Fibroblast of lung (primary cell): ENCODE results near the gene MKLN1. TPM values are rescaled to one million over a fixed set of nuclear protein-coding genes. Genes with fewer than 3 reads are reported as not detected.

ENCODE experiments used
- DNase-seq, 2 donors: peaks; one replicate each; pipeline versions ENCODE4 v3.0.0 to v3.0.0-alpha.2; 2010; ENCODE audit warnings: low read depth in 2 of 2
- H2AFZ ChIP-seq: 2 replicates; pipeline ENCODE4 v1.5.1; 2012; ENCODE audit warnings: low read length, control low read depth, inconsistent platforms
- H3K27ac ChIP-seq: 2 replicates; pipeline ENCODE4 v1.5.1; 2011; ENCODE audit warnings: low read length, control low read depth; ENCODE audit not compliant: insufficient read depth
- H3K27me3 ChIP-seq: 2 replicates; pipeline ENCODE4 v1.5.1; 2011; ENCODE audit warnings: mild to moderate bottlenecking, low read length; ENCODE audit not compliant: control insufficient read depth, insufficient read depth
- H3K36me3 ChIP-seq: 2 replicates; pipeline ENCODE4 v1.5.1; 2011; ENCODE audit warnings: low read length; ENCODE audit not compliant: control insufficient read depth, insufficient read depth
- H3K4me1 ChIP-seq: 2 replicates; pipeline ENCODE4 v1.5.1; 2011; ENCODE audit warnings: low read length; ENCODE audit not compliant: control insufficient read depth, insufficient read depth; ENCODE audit errors: extremely low read depth
- H3K4me2 ChIP-seq: 2 replicates; pipeline ENCODE4 v1.5.1; 2011; ENCODE audit warnings: low read length, control low read depth; ENCODE audit not compliant: insufficient read depth; ENCODE audit errors: extremely low read depth
- H3K4me3 ChIP-seq, 4 experiments: fragments of 200-600 bp in 1 of 4; sonication (generic) in 1 of 4; replicated peaks in 1 of 4; 2 replicates each; pipeline ENCODE4 v1.5.1; 2011 to 2016; ENCODE audit warnings: low read length in 4 of 4, low read depth in 3 of 4, mild to moderate bottlenecking in 3 of 4, control low read depth in 2 of 4, inconsistent platforms in 1 of 4, mixed read lengths in 1 of 4; ENCODE audit not compliant: insufficient read depth in 1 of 4; ENCODE audit errors: control extremely low read depth in 1 of 4
- H3K79me2 ChIP-seq: 2 replicates; pipeline ENCODE4 v1.5.1; 2012; ENCODE audit warnings: mild to moderate bottlenecking, low read length, inconsistent platforms; ENCODE audit not compliant: control insufficient read depth, insufficient read depth
- H3K9ac ChIP-seq: 2 replicates; pipeline ENCODE4 v1.5.1; 2011; ENCODE audit warnings: mild to moderate bottlenecking, low read length, control low read depth; ENCODE audit not compliant: insufficient read depth
- H3K9me3 ChIP-seq: 2 replicates; pipeline ENCODE4 v1.5.1; 2012; ENCODE audit warnings: low read depth, low read length; ENCODE audit not compliant: control insufficient read depth, insufficient read depth
- H4K20me1 ChIP-seq: 2 replicates; pipeline ENCODE4 v1.5.1; 2011; ENCODE audit warnings: low read length; ENCODE audit not compliant: control insufficient read depth, insufficient read depth; ENCODE audit errors: extremely low read depth
- CTCF ChIP-seq, 2 donors: IDR thresholded peaks in 1 of 2; conservative IDR thresholded peaks in 1 of 2; 1 replicate in 1 of 2; 2 replicates in 1 of 2; pipeline ENCODE4 v1.5.1; 2011 to 2012; ENCODE audit warnings: low read length in 2 of 2, control low read depth in 1 of 2, inconsistent platforms in 1 of 2, low read depth in 1 of 2, mild to moderate bottlenecking in 1 of 2
- EZH2 ChIP-seq: IDR thresholded peaks from 2 replicates; pipeline ENCODE4 v1.5.1; 2012; ENCODE audit warnings: low read length, control low read depth, mild to moderate bottlenecking; ENCODE audit errors: missing control alignments
- polyA plus RNA-seq, 2 donors: library from polyadenylated mRNA; depleted of rRNA in 1 of 2; stranded (reverse) in 1 of 2; unstranded in 1 of 2; fragments of >200 nt; gene quantifications; 2 replicates each; pipeline ENCODE4 v1.2.1, GENCODE V29; 2011 to 2012; ENCODE audit warnings: missing spikeins in 1 of 2
- total RNA-seq: library from RNA; depleted of rRNA; stranded (reverse); fragments of >200 nt; gene quantifications from 2 replicates; pipeline ENCODE4 v1.2.1, GENCODE V29; 2014

MKLN1 gene
- total and polyA plus RNA-seq, 2 donors (not counting 1 experiment from before 2014, with no cell fraction given): 33.9 to 46.4 TPM

GRCh38 chr7:131335639-131336381, 8.1 kb downstream of the MKLN1 start:
- Histone ChIP-seq H3K9ac (no peak overlapping the region), H3K4me2 (no peak overlapping the region), H3K4me1 (no peaks in the 10 kb centered on the region), H3K79me2 (peaks cover 90% of the 10 kb centered on the region), H3K4me3 (no peak overlapping the region), H4K20me1 (no peaks in the 10 kb centered on the region), H3K27me3 (no peaks in the 10 kb centered on the region), H3K27ac (no peak overlapping the region), H3K9me3 (no peaks in the 10 kb centered on the region), H3K36me3 (no peaks in the 10 kb centered on the region), H2AFZ (no peak overlapping the region)
- DNase-seq: no peak
- TF ChIP-seq CTCF (conservative IDR thresholded peaks at IDR 0.05 in 1 of 2, IDR thresholded peaks at IDR 0.05 in 1 of 2; ENCODE audit: low read depth in 1 of 2, low read length in 2 of 2) (no peak), EZH2 (no peak)

- Histone ChIP-seq H3K27me3 (no peaks in the 10 kb centered on the region), H3K4me2 (no peak overlapping the region), H3K9ac (no peak overlapping the region), H3K27ac (no peak overlapping the region), H4K20me1 (no peaks in the 10 kb centered on the region), H3K79me2 (peaks cover 90% of the 10 kb centered on the region), H3K4me3 (no peak overlapping the region), H3K36me3 (no peaks in the 10 kb centered on the region), H3K4me1 (peaks cover 2% of the 10 kb centered on the region), H3K9me3 (no peaks in the 10 kb centered on the region), H2AFZ (no peak overlapping the region)
- TF ChIP-seq EZH2 (no peak), CTCF (conservative IDR thresholded peaks at IDR 0.05 in 1 of 2, IDR thresholded peaks at IDR 0.05 in 1 of 2; ENCODE audit: low read depth in 1 of 2, low read length in 2 of 2) (no peak)
- peak in 1 of 2 donors; percentile 44 for DNase-seq
These were observed 9.3 kb downstream of the MKLN1 start for GRCh38 chr7:131336956-131337355.

- Histone ChIP-seq H3K36me3 (no peaks in the 10 kb centered on the region), H2AFZ (no peak overlapping the region), H4K20me1 (no peaks in the 10 kb centered on the region), H3K27me3 (no peaks in the 10 kb centered on the region), H3K9ac (no peak overlapping the region), H3K9me3 (no peaks in the 10 kb centered on the region), H3K4me3 (no peak overlapping the region), H3K27ac (no peak overlapping the region), H3K79me2 (peaks cover 93% of the 10 kb centered on the region), H3K4me1 (peaks cover 2% of the 10 kb centered on the region), H3K4me2 (no peak overlapping the region)
- TF ChIP-seq EZH2: no peak
- TF ChIP-seq CTCF (conservative IDR thresholded peaks at IDR 0.05 in 1 of 2, IDR thresholded peaks at IDR 0.05 in 1 of 2; ENCODE audit: low read depth in 1 of 2, low read length in 2 of 2): no peak
- no peak for DNase-seq
These were observed 10.5 kb downstream of the MKLN1 start for GRCh38 chr7:131338173-131338572.
